ENCODE results near the gene PLGRKT. TPM values are rescaled to one million over a fixed set of nuclear protein-coding genes. Genes with fewer than 3 reads are reported as not detected.

Gene PLGRKT
- total RNA-seq, 1 experiment from 2014 or later = 30.9 TPM

DNA sequence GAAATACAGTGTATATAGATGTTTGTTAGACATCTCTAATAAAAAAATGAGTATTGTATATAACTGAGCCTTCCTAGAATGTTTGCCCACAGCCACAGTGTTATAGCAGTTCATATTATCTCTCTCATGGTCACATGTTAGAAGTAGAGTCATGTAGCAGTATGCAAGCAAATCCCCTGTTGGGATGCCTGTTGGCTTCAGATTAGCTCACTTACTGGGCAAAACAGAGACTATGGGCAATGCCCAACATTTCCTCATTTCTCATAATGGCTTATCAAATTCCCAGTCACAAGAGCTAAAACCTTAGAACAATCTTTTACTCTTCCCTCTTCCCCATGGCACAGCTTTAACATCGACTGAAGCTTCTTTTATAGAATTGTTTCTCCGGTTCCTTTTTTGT, 45.6 kb upstream of the PLGRKT start:
- intact Hi-C loops (cut with micrococcal nuclease; ENCODE audit: unreplicated experiment) = no loop called here
- no peak overlapping the region for H3K4me3 ChIP-seq (ENCODE audit: low read depth, low read length, poor library complexity, severe bottlenecking)
- no peak for TF ChIP-seq EZH2 (IDR thresholded peaks at IDR 0.05; ENCODE audit: borderline replicate concordance, low read depth, low read length, poor library complexity, severe bottlenecking)
- TF ChIP-seq, protein P1, sequence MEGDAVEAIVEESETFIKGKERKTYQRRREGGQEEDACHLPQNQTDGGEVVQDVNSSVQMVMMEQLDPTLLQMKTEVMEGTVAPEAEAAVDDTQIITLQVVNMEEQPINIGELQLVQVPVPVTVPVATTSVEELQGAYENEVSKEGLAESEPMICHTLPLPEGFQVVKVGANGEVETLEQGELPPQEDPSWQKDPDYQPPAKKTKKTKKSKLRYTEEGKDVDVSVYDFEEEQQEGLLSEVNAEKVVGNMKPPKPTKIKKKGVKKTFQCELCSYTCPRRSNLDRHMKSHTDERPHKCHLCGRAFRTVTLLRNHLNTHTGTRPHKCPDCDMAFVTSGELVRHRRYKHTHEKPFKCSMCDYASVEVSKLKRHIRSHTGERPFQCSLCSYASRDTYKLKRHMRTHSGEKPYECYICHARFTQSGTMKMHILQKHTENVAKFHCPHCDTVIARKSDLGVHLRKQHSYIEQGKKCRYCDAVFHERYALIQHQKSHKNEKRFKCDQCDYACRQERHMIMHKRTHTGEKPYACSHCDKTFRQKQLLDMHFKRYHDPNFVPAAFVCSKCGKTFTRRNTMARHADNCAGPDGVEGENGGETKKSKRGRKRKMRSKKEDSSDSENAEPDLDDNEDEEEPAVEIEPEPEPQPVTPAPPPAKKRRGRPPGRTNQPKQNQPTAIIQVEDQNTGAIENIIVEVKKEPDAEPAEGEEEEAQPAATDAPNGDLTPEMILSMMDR (conservative IDR thresholded peaks at IDR 0.05; ENCODE audit: low read depth, low read length) = no peak
- ChIA-PET CTCF (no interaction called here), POLR2A (ENCODE audit: low non-redundant PET) (no interaction called here)
- DNase-seq (ENCODE audit: low spot score) = no peak
- H3K36me3 ChIP-seq (ENCODE audit: insufficient read depth, low read length, poor library complexity, severe bottlenecking) = no peaks in the 10 kb centered on the region
- no peak overlapping the region for H3K27ac ChIP-seq (ENCODE audit: low read depth, low read length, poor library complexity, severe bottlenecking)
- H3K9me3 ChIP-seq (ENCODE audit: low read depth, low read length, poor library complexity, severe bottlenecking) = no peaks in the 10 kb centered on the region
- H3K4me1 ChIP-seq (ENCODE audit: insufficient read depth, low read length, poor library complexity, severe bottlenecking) = no peaks in the 10 kb centered on the region
- H3K27me3 ChIP-seq (replicated peaks; ENCODE audit: insufficient read depth, low read depth, low read length, poor library complexity) = no peaks in the 10 kb centered on the region
- BruUV-seq (replicated peaks) = no TSS peak

DNA sequence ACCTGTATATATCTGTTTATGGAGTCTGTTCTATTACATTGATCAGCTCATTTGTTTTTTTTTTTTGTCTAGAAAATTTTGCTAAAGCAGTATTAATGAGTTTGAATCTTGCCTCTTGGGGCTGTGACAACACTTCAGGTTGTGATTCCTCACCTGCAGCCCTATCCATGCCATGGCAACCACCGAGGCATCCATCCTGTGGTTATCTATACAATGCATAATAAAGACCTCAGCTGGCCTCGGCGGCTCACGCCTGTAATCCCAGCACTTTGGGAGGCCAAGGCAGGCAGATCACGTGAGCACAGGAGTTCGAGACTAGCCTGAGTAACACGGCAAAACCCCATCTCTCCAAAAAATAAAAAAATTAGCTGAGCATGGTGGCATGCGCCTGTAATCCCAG, 44.5 kb upstream of the PLGRKT start:
- POLR2A ChIA-PET (ENCODE audit: low non-redundant PET) = no interaction called here
- no peak for DNase-seq (ENCODE audit: low spot score)
- no peaks in the 10 kb centered on the region for H3K4me1 ChIP-seq (ENCODE audit: insufficient read depth, low read length, poor library complexity, severe bottlenecking)
- no peaks in the 10 kb centered on the region for H3K27me3 ChIP-seq (replicated peaks; ENCODE audit: insufficient read depth, low read depth, low read length, poor library complexity)
- H3K36me3 ChIP-seq (ENCODE audit: insufficient read depth, low read length, poor library complexity, severe bottlenecking) = no peaks in the 10 kb centered on the region
- intact Hi-C loops (cut with micrococcal nuclease; ENCODE audit: unreplicated experiment) = no loop called here
- TF ChIP-seq EZH2 (IDR thresholded peaks at IDR 0.05; ENCODE audit: borderline replicate concordance, low read depth, low read length, poor library complexity, severe bottlenecking) = no peak
- TF ChIP-seq, protein P1 (conservative IDR thresholded peaks at IDR 0.05; ENCODE audit: low read depth, low read length) = no peak
- H3K4me3 ChIP-seq (ENCODE audit: low read depth, low read length, poor library complexity, severe bottlenecking) = no peak overlapping the region
- CTCF ChIA-PET = no interaction called here
- no peaks in the 10 kb centered on the region for H3K9me3 ChIP-seq (ENCODE audit: low read depth, low read length, poor library complexity, severe bottlenecking)
- BruUV-seq (replicated peaks) = no TSS peak
- H3K27ac ChIP-seq (ENCODE audit: low read depth, low read length, poor library complexity, severe bottlenecking) = no peak overlapping the region

DNA sequence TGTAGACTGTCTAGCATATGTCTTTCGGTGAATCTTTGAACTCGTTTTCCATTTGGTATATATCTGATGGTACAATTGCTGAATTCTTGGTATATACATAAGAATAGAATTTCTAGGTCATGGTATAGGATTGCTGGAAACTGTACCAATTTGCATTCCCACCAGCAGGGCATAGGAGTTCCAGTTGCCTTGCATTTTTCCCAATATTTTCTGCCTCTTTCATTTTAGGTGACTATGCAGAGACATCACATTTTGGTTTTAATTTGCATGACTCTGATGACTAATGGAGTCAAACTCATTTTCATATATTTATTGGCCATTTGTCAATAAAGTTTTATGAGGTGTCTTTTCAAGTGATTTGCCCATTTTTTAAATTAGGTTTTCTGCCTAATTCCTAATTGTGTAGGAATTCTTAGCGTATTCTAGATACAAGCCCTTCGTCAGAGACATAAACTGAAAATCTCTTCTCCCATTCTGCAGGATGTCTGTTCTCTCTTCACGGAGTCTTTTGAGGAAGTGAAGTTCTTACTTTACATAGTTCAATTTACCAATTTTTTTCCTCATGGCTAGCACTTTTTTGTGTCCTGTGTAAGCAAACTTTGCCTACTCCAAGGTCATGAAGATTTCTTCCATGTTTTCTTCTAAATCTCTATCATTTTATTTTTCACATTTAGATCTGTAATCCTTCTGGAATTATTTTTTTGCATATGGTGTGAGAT, 43.8 kb upstream of the PLGRKT start:
- BruUV-seq (replicated peaks) = no TSS peak
- no peaks in the 10 kb centered on the region for H3K4me1 ChIP-seq (ENCODE audit: insufficient read depth, low read length, poor library complexity, severe bottlenecking)
- H3K27ac ChIP-seq (ENCODE audit: low read depth, low read length, poor library complexity, severe bottlenecking) = no peak overlapping the region
- ChIA-PET POLR2A (ENCODE audit: low non-redundant PET) (no interaction called here), CTCF (no interaction called here)
- no peak for TF ChIP-seq EZH2 (IDR thresholded peaks at IDR 0.05; ENCODE audit: borderline replicate concordance, low read depth, low read length, poor library complexity, severe bottlenecking)
- TF ChIP-seq, protein P1 (conservative IDR thresholded peaks at IDR 0.05; ENCODE audit: low read depth, low read length) = no peak
- no peak for DNase-seq (ENCODE audit: low spot score)
- intact Hi-C loops (cut with micrococcal nuclease; ENCODE audit: unreplicated experiment) = no loop called here
- no peaks in the 10 kb centered on the region for H3K27me3 ChIP-seq (replicated peaks; ENCODE audit: insufficient read depth, low read depth, low read length, poor library complexity)
- H3K9me3 ChIP-seq (ENCODE audit: low read depth, low read length, poor library complexity, severe bottlenecking) = no peaks in the 10 kb centered on the region
- no peak overlapping the region for H3K4me3 ChIP-seq (ENCODE audit: low read depth, low read length, poor library complexity, severe bottlenecking)
- no peaks in the 10 kb centered on the region for H3K36me3 ChIP-seq (ENCODE audit: insufficient read depth, low read length, poor library complexity, severe bottlenecking)
